H9 (cell line): Measurements from ENCODE around the gene TNFAIP2. TPM values are rescaled to one million over a fixed set of nuclear protein-coding genes. Genes with fewer than 3 reads are reported as not detected.

Source experiments
- DNase-seq: peaks from one replicate; pipeline ENCODE4 v3.0.0-alpha.2; 2017
- H2AFZ ChIP-seq: one replicate; pipeline ENCODE4 v1.6.1; 2013; ENCODE audit warnings: mild to moderate bottlenecking, low read length, control low read depth, moderate library complexity
- H2AK5ac ChIP-seq: 2 replicates; pipeline ENCODE4 v1.6.1; 2013; ENCODE audit warnings: low read length, control low read depth, mixed read lengths; ENCODE audit not compliant: insufficient read length
- H2BK120ac ChIP-seq: one replicate; pipeline ENCODE4 v1.6.1; 2013; ENCODE audit warnings: low read depth, mild to moderate bottlenecking, low read length, control low read depth, inconsistent platforms; ENCODE audit not compliant: poor library complexity, severe bottlenecking
- H2BK12ac ChIP-seq: 2 replicates; pipeline ENCODE4 v1.6.1; 2013; ENCODE audit warnings: low read length, control low read depth, mixed read lengths, low read depth; ENCODE audit not compliant: insufficient read length
- H2BK15ac ChIP-seq: 2 replicates; pipeline ENCODE4 v1.6.1; 2013; ENCODE audit warnings: low read depth, low read length, control low read depth
- H2BK20ac ChIP-seq: one replicate; pipeline ENCODE4 v1.6.1; 2013; ENCODE audit warnings: low read depth, mild to moderate bottlenecking, low read length, control low read depth, inconsistent platforms; ENCODE audit not compliant: poor library complexity, severe bottlenecking
- H2BK5ac ChIP-seq: 2 replicates; pipeline ENCODE4 v1.6.1; 2013; ENCODE audit warnings: low read length, control low read depth, mixed read lengths; ENCODE audit not compliant: insufficient read length
- H3K14ac ChIP-seq: 2 replicates; pipeline ENCODE4 v1.6.1; 2013; ENCODE audit warnings: low read length, control low read depth; ENCODE audit not compliant: insufficient read depth
- H3K18ac ChIP-seq: 2 replicates; pipeline ENCODE4 v1.6.1; 2013; ENCODE audit warnings: low read depth, mild to moderate bottlenecking, mixed read lengths, low read length, control low read depth; ENCODE audit not compliant: insufficient read length
- H3K23ac ChIP-seq: 2 replicates; pipeline ENCODE4 v1.6.1; 2013; ENCODE audit warnings: low read length, control low read depth, mixed read lengths, low read depth; ENCODE audit not compliant: insufficient read length
- H3K23me2 ChIP-seq: 2 replicates; pipeline ENCODE4 v1.6.1; 2013; ENCODE audit warnings: low read depth, mild to moderate bottlenecking, mixed read lengths, low read length, control low read depth; ENCODE audit not compliant: insufficient read length, poor library complexity, severe bottlenecking
- H3K27ac ChIP-seq: 2 replicates; pipeline ENCODE4 v1.5.1; 2013; ENCODE audit warnings: low read length, control low read depth, mixed read lengths, low read depth; ENCODE audit not compliant: insufficient read length
- H3K27me3 ChIP-seq: 2 replicates; pipeline ENCODE4 v1.6.1; 2013; ENCODE audit warnings: low read length, control low read depth, inconsistent platforms; ENCODE audit not compliant: insufficient read depth
- H3K4ac ChIP-seq: 2 replicates; pipeline ENCODE4 v1.6.1; 2013; ENCODE audit warnings: low read depth, mild to moderate bottlenecking, control low read depth, inconsistent platforms, low read length, moderate library complexity
- H3K4me1 ChIP-seq: 2 replicates; pipeline ENCODE4 v1.6.1; 2013; ENCODE audit warnings: low read length, control low read depth, inconsistent platforms; ENCODE audit not compliant: insufficient read depth
- H3K4me2 ChIP-seq: 2 replicates; pipeline ENCODE4 v1.6.1; 2013; ENCODE audit warnings: low read length, control low read depth, mixed read lengths; ENCODE audit not compliant: insufficient read length, insufficient read depth
- H3K56ac ChIP-seq: 2 replicates; pipeline ENCODE4 v1.6.1; 2013; ENCODE audit warnings: low read depth, mild to moderate bottlenecking, mixed read lengths, low read length, control low read depth; ENCODE audit not compliant: insufficient read length
- H3K79me1 ChIP-seq: 2 replicates; pipeline ENCODE4 v1.6.1; 2013; ENCODE audit warnings: low read depth, mild to moderate bottlenecking, moderate library complexity, low read length, control low read depth, inconsistent platforms; ENCODE audit not compliant: insufficient read depth, poor library complexity, severe bottlenecking
- H3K79me2 ChIP-seq: 2 replicates; pipeline ENCODE4 v1.6.1; 2013; ENCODE audit warnings: low read length, control low read depth, inconsistent platforms; ENCODE audit not compliant: insufficient read depth
- H3K9ac ChIP-seq: 2 replicates; pipeline ENCODE4 v1.6.1; 2013; ENCODE audit warnings: low read length, control low read depth, mixed read lengths; ENCODE audit not compliant: insufficient read length; ENCODE audit errors: extremely low read depth
- H3K9me3 ChIP-seq: one replicate; pipeline ENCODE4 v1.6.1; 2013; ENCODE audit warnings: low read depth, low read length, inconsistent platforms; ENCODE audit not compliant: control insufficient read depth
- H3T11ph ChIP-seq: one replicate; pipeline ENCODE4 v1.6.1; 2013; ENCODE audit warnings: mild to moderate bottlenecking, low read length, control low read depth, inconsistent platforms
- H4K20me1 ChIP-seq: one replicate; pipeline ENCODE4 v1.6.1; 2013; ENCODE audit not compliant: control insufficient read depth, insufficient read length, insufficient read depth
- H4K5ac ChIP-seq: 2 replicates; pipeline ENCODE4 v1.6.1; 2013; ENCODE audit warnings: low read depth, mild to moderate bottlenecking, mixed read lengths, low read length, control low read depth; ENCODE audit not compliant: insufficient read length
- H4K8ac ChIP-seq: replicated peaks from 2 replicates; pipeline ENCODE4 v1.6.1; 2013; ENCODE audit warnings: low read length, control low read depth, mixed read lengths, low read depth; ENCODE audit not compliant: insufficient read length
- H4K91ac ChIP-seq: 2 replicates; pipeline ENCODE4 v1.6.1; 2013; ENCODE audit warnings: low read depth, mild to moderate bottlenecking, moderate library complexity, mixed read lengths, low read length, control low read depth; ENCODE audit not compliant: insufficient read length
- H3K27ac Mint-ChIP-seq, 3 experiments: 2 replicates in 2 of 3; 3 replicates in 1 of 3; pipeline ENCODE4 v1.8.0; 2020 to 2021; ENCODE audit warnings: mixed read lengths in 3 of 3, mild to moderate bottlenecking in 1 of 3, moderate library complexity in 1 of 3
- H3K27me3 Mint-ChIP-seq: 2 replicates; pipeline ENCODE4 v1.8.0; 2021; ENCODE audit warnings: low read depth, mild to moderate bottlenecking, moderate library complexity, mixed read lengths
- H3K36me3 Mint-ChIP-seq, 3 experiments: 2 replicates in 2 of 3; 3 replicates in 1 of 3; pipeline ENCODE4 v1.8.0; 2020 to 2021; ENCODE audit warnings: low read depth in 3 of 3, mixed read lengths in 3 of 3; ENCODE audit not compliant: insufficient read depth in 1 of 3
- H3K4me1 Mint-ChIP-seq, 2 experiments: 2 replicates each; pipeline ENCODE4 v1.8.0; 2020; ENCODE audit warnings: mixed read lengths in 2 of 2
- H3K4me3 Mint-ChIP-seq, 2 experiments: 2 replicates in 1 of 2; 3 replicates in 1 of 2; pipeline ENCODE4 v1.8.0; 2020 to 2021; ENCODE audit warnings: mild to moderate bottlenecking in 2 of 2, mixed read lengths in 2 of 2, moderate library complexity in 1 of 2
- H3K9me3 Mint-ChIP-seq, 2 experiments: 2 replicates in 1 of 2; 3 replicates in 1 of 2; pipeline ENCODE4 v1.8.0; 2020; ENCODE audit warnings: mild to moderate bottlenecking in 2 of 2, mixed read lengths in 2 of 2, moderate library complexity in 1 of 2
- CTCF ChIP-seq: fragments of 200-600 bp; sonication (generic); conservative IDR thresholded peaks from 3 replicates; pipeline ENCODE4 v1.8.0; 2021; ENCODE audit warnings: antibody characterized with exemption, mild to moderate bottlenecking
- WGBS: extraction: QIAGEN DNeasy Blood & Tissue Kit; methylation state at CpG from one replicate; pipeline ENCODE4 v1.1.7; 2013; ENCODE audit warnings: missing lambda C conversion rate, low lambda C conversion rate, mixed read lengths; ENCODE audit not compliant: insufficient read length; ENCODE audit errors: extremely low coverage; 5-methylcytosine and 5-hydroxymethylcytosine counted together
- total RNA-seq: library from RNA; stranded (reverse); gene quantifications from 2 replicates; pipeline ENCODE4 v1.2.1, GENCODE V29; 2021

TNFAIP2 gene
- total RNA-seq, 1 experiment from 2014 or later, result 29.3 TPM

GRCh38 chr14:103125098-103126070 is 2.1 kb downstream of the TNFAIP2 start:
- no peak overlapping the region for H2BK15ac ChIP-seq
- TF ChIP-seq CTCF, result no peak
- H3K4me2 ChIP-seq, result no peak overlapping the region
- no peaks in the 10 kb centered on the region for H3K9me3 ChIP-seq
- no peaks in the 10 kb centered on the region for H3K9me3 Mint-ChIP-seq
- H4K91ac ChIP-seq, result no peak overlapping the region
- no peak overlapping the region for H3K27ac ChIP-seq
- H3K14ac ChIP-seq, result no peak overlapping the region
- peaks cover 18 to 25% of the 10 kb centered on the region in 2 experiments for H3K4me1 Mint-ChIP-seq
- peaks cover 41% of the 10 kb centered on the region for H3K27me3 Mint-ChIP-seq
- H2BK20ac ChIP-seq, result no peak overlapping the region
- H3K9ac ChIP-seq, result no peak overlapping the region
- no peak overlapping the region for H3K18ac ChIP-seq
- no peak overlapping the region for H2AK5ac ChIP-seq
- peak overlapping the region in 1 of 2 experiments; percentile 28; a peak in 1 of 5 replicates for H3K4me3 Mint-ChIP-seq
- no peak overlapping the region for H3K56ac ChIP-seq
- H3K4me1 ChIP-seq, result peaks cover 4% of the 10 kb centered on the region; the same call in 1 of the 2 replicates
- H2AFZ ChIP-seq, result no peak overlapping the region
- peaks cover 9% of the 10 kb centered on the region for H4K20me1 ChIP-seq
- no peak overlapping the region for H3K27ac Mint-ChIP-seq
- H4K5ac ChIP-seq, result no peak overlapping the region
- no peaks in the 10 kb centered on the region for H3K27me3 ChIP-seq
- H4K8ac ChIP-seq, result no peak overlapping the region
- H3K36me3 Mint-ChIP-seq, result peaks cover 0 to 5% (median 0%) of the 10 kb centered on the region in 3 experiments; a peak in 4 of 7 replicates
- DNase-seq, result no peak
- no peak overlapping the region for H3K4ac ChIP-seq
- WGBS, result no CpG with 5 or more reads among the region's 13 CpGs
- no peak overlapping the region for H2BK12ac ChIP-seq
- no peak overlapping the region for H2BK5ac ChIP-seq
- no peaks in the 10 kb centered on the region for H3K23me2 ChIP-seq
- H2BK120ac ChIP-seq, result no peak overlapping the region
- no peaks in the 10 kb centered on the region for H3K79me2 ChIP-seq
- H3T11ph ChIP-seq, result no peak overlapping the region
- no peaks in the 10 kb centered on the region for H3K79me1 ChIP-seq
- no peak overlapping the region for H3K23ac ChIP-seq
